HG02885 (cell line): ENCODE data around the gene SERTAD2.

Experiments
- ATAC-seq: cut with Tn5 transposase; IDR thresholded peaks from one replicate; pipeline ENCODE4 v1.9.1; 2021; ENCODE audit warnings: mild to moderate bottlenecking; ENCODE audit not compliant: unreplicated experiment, poor library complexity

SERTAD2 gene

GRCh38 chr2:64650722-64651338 is 2.9 kb downstream of the SERTAD2 start:
- no peak for ATAC-seq

DNA sequence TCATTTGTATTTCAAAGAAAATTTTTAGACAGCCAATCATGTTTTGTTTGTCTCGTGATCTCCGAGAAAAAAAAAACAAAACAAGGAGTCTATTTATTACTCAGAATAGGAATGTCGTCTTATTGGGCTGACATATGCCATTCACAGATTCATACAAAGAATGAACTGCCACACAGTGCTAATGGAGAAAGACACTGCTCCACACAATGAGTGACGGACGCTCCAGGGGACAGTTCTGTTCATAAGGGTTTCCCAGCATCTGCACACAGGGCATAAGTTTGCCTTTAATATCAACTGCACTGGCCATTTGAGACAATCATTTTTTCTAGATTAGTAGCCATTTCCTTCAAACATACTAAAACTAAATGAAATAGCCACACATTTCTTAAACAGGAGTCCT is 3.4 kb downstream of the SERTAD2 start:
- no peak for ATAC-seq

- ATAC-seq, result no peak
Observed at GRCh38 chr2:64649626-64650025, 4.1 kb downstream of the SERTAD2 start.

DNA sequence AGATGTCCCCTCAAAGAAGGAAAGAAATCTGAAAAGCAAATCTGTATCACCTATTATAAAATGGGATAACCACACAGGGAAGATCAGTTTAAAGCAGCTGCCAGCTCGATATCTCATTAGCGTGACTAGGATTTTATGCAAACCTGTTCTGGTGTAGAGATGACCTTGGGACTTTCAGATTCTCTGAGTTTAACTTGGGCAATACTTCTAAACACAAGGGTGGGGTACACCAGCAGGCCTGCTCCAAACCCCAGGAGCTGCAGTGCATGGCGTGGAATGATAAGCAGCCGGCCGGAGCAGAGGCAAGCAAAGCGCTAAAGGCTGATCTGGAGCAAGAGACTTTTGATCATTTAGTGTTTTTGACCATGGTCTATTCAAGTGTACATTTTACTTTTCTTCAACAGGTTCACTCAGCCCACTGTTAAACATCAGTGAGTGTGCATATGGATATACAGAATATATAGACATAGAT is 4.7 kb downstream of the SERTAD2 start:
- ATAC-seq, result no peak

DNA sequence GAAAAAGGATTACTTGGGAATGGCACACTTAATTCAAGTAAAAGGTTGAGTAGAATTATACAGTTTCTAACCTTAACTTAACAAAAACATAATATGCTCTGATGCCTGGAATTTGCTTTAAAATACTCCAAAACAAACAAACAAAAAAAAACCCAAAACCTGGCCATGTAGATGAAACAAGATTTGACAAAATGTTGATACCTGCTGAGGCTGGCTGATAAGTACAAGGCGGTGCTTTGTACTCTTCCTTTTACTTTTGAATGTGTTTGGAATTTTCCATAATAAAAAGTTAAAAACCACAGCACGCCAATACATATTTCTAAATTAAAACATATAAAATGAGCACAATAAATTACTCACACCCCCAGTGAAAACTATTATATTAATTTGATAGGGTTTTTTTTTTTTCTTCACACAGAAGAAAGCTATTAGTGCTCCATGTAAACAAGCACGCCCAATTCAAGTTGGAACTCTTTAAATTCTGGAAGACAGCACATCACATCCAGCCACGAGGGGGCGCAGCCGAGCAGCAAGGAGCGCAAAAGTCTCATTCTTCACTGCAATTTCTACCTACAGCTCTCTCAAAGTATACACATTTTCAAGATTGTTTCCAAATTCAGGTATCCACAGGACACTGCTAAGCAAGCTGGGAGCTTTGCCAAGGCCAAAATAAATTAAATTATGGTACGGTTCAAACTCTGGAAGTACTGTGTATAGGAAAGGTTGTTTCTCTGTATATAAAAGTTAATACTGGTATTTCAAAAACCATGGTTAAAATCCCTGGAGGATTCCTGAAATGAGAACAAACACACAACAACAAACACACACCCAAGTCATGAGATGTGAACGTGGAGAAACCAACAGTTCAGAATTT is 7.5 kb downstream of the SERTAD2 start:
- no peak for ATAC-seq

DNA sequence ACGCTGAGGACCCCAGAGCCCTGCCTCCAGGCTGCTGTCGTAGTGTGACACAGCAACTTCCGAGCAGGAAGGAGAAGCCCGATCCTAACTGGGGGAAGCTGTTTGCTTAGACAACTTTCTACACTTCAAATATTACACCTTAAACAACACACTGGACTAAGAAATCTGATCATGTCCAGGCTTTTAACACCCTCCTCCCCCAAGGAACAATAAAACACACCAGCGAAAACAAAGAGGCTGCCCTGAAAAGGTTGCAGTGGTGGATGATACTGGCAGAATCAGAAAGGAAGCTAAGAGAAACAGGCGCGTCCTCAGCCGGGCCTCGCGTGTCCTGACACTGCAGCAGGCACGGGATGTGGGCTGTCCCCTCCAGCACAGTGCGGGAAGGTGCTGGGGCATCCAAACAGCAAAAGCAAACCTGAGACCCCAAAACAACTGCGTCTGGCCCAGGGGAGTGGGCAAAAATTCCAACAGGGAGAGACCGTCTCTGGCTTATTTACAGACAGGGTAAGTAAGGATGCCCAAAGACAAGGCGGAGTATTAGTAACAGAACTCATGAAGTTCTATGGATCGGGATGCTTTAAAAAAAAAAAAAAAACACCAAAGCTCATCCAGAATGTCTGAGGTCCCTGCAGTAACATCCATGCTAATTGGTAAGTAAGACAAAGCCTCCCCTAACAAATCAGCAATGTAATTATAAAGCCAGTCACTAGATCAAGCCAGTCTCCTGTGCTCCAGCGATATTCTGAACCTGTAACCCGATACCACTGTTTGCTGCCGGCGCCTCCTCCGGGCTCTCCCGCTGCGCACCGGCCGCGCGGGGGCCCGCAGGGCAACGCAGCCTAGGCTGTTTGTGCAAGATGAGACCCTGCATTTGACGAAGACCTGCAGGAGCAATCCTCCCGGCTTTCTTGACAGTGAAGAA is 9.0 kb downstream of the SERTAD2 start:
- ATAC-seq, result peak; percentile 63

DNA sequence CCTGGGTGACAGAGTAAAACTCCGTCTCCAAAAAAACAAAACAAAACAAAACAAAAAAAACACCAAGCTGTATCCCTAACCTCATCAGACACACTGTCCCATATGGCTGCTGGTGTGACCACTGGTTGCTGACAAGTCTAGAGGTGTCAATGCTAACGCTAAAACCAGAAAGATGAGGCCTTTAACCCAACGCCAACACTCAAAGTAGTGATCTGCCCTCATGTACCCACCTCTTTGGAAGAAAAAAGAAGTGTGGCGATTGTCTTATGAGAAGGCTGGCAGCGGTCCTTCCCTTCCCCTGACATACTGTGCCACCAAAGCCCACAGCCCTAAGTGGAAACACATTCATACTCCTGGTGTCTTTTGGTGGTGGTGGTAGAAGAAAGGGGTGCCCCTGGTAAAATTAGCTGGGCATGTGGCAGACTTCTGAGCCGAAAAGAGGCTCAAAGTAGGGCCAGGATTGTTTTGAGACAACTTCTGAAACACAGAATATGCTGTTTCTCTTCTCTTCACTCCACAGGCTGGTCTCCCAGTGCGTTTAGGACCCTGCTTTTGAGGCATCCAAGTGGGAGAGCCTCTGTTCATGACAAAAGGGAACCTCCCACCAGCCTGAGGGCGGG is 9.8 kb downstream of the SERTAD2 start:
- ATAC-seq, result peak; percentile 1

DNA sequence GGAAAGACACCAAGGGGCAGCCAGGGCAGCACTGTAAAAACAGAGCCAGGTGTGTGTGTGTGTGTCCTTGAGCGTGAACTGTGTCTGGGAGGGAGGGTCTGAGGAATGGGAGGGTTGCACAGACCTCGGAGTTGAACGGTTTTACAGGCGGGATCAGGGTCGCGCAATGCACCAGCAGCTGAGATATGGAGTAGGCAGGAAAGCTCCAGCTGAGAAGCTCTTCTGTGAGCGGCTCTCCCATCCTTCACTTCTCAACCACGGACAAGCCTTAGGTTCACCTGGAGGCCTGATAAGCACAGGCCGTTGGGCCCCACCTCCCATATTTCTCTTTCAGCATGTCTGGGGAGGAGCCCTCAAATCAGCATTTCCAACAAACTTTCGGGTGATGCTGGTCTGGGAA is 12.1 kb downstream of the SERTAD2 start:
- no peak for ATAC-seq

DNA sequence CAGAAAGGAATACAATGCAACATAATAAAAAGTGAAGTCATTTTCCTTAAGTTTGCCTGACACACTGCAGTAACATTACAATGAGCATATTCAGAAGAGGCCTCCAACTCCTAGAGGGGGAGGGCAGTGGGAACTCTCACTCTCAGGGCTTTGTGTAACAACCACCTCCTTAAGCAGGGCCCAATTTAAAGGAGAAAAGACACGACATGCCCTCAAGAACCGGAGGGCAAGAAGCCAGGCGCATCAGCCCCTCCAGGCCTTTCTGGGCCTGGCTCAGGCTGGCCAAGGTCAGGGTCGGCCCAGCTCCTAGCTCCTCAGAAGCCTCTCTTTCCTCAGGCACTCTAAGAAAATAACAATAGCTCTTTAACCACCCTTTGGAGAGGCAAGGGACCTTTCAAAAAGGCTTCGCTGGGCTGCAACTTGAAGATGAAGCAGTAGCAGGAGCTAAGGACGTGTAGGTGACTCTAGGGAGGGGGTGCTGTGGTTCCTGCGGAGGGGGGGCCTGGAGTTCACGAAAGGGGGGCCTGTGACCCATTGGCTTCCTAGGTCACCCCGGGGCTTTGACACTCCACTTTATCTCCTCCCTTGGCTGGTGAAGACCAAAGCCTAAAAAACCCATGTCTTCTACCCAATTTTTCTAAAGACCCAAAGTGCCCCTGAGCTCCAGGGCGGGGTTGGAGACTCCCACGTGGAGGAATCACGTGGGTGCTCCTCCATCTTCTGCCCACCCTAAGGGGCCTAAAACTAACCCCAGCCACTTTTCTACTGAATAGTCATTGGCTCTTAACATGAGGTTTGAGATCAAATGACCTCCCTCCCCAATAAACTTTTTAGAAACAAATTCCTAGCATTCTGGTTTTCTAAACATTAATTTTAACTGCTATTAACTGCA is 13.3 kb downstream of the SERTAD2 start:
- ATAC-seq, result no peak

DNA sequence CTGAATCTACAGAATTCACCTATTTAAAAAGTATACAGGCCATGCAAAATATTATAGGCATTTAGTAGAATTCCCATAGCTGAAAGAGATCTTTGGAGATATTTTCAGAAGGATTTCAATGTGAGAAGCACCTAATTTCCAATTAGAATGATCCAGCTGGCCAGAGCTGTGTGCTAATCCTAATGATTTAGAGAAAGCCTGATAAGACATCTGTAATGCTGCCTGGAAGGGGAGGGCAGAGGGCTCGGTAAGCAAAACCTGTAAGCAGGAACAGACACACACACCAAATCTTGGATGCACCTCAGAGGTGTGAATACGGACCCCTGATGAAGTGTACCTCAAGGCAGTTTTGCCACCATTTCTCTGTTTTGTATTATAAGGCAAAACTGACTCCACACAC is 14.0 kb downstream of the SERTAD2 start:
- ATAC-seq, result no peak

DNA sequence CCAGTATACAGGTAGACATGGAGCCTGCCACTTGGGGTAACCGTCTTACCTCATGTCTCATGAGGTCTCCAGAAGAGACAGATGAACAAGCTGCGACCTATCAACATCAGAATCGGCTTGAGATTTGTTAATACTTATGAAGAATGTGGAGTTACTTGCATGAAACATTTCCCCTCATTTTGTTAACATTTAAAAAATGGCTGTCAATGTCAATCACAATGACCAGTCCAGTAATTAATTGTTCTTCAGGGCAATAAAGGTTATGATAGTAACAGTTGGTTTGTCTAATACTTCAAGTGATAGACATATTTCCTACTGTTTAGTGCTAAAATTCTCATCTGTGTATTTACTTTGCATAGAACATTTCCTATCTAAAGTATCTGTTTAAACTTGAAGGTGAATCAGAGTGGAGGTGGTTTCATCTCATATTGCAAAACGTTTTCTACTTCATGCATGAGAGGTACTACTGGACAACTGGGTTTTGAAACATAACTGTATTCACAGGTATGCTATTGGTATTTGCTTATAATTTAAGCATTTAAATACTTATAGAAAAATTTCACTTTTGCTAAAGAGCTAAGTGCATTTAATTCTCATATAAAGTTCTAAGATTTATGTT is 15.1 kb downstream of the SERTAD2 start:
- ATAC-seq, result no peak

DNA sequence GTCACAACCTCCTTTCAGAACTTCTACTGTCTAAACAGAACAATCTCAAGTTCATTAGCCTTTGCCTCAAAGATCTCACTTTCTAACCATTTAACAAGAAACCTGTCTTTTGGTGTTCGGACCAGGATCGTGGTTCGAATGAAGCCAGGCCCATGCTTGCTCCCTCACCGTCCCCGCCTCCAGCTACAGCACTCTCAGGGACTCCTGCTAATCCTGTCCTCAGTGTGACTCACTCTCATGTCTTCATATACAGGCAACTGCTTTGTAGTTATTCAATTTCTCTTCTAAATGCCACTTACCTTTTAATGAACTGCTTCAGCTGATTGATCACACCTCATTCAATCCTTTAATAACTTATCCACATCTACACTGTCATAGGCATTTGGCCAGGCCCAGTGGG is 15.8 kb downstream of the SERTAD2 start:
- no peak for ATAC-seq

- peak; percentile 63 for ATAC-seq
Observed at GRCh38 chr2:64637000-64637635, 16.6 kb downstream of the SERTAD2 start.

GRCh38 chr2:64635976-64636911 is 17.5 kb downstream of the SERTAD2 start:
- peak; percentile 65 for ATAC-seq

- ATAC-seq, result no peak
Observed at GRCh38 chr2:64634345-64635267, 19.1 kb downstream of the SERTAD2 start.
